GM12891 (cell line): Measurements from ENCODE around the gene ADAM11.
"Not testable (repeated sequence)": the region's sequence is repeated elsewhere in the genome, so short reads cannot be mapped to it uniquely, and the experiment has no call there.

Experiments used
- DNase-seq: peaks from one replicate; pipeline ENCODE4 v3.0.0; 2011; ENCODE audit warnings: low spot score; ENCODE audit not compliant: insufficient read length
- FAIRE-seq: peaks from 2 replicates; lab custom pipeline; 2011; peaks lifted over from hg19 to GRCh38; lab: Jason Lieb, UNC
- PAX5 ChIP-seq: IDR thresholded peaks from 2 replicates; pipeline ENCODE4 v1.6.1; 2011; ENCODE audit warnings: low read length, moderate library complexity, mild to moderate bottlenecking; ENCODE audit not compliant: insufficient read depth, severe bottlenecking
- POLR2A ChIP-seq: IDR thresholded peaks from 2 replicates; pipeline ENCODE4 v1.6.1; 2011; ENCODE audit warnings: low read depth, low read length, control low read depth
- POLR2AphosphoS5 ChIP-seq: IDR thresholded peaks from 2 replicates; pipeline ENCODE4 v1.6.1; 2011; ENCODE audit warnings: low read depth, low read length, control low read depth
- POU2F2 ChIP-seq: IDR thresholded peaks from 2 replicates; pipeline ENCODE4 v1.6.1; 2011; ENCODE audit warnings: low read depth, mild to moderate bottlenecking, control low read depth, low read length, moderate library complexity
- SPI1 ChIP-seq: IDR thresholded peaks from 2 replicates; pipeline ENCODE4 v1.6.1; 2011; ENCODE audit warnings: low read depth, low read length, control low read depth
- TAF1 ChIP-seq: IDR thresholded peaks from 2 replicates; pipeline ENCODE4 v1.6.1; 2011; ENCODE audit warnings: low read depth, low read length, control low read depth

The ADAM11 gene

DNA sequence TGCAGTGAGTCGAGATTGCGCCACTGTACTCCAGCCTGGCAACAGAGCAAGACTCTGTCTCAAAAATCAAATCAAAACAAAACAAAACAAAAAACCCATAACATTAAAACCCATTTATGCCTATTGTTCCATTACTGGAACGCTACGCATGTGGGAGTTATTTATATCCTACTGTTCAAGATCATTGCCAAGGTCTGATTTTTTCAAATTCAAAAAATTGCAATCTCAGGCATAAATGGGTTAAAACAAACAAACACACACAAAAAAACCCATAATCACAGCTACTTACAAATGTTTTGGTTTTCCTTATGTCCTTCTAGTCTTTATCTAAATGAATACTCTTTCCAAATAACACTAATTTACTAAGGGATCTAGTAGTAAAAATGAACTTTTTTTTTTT lies 53.5 kb downstream of the ADAM11 start:
- FAIRE-seq = no peak
- TF ChIP-seq POLR2AphosphoS5 (no peak), PAX5 (no peak), POLR2A (no peak), POU2F2 (no peak), SPI1 (no peak), TAF1 (no peak)
- no peak for DNase-seq

DNA sequence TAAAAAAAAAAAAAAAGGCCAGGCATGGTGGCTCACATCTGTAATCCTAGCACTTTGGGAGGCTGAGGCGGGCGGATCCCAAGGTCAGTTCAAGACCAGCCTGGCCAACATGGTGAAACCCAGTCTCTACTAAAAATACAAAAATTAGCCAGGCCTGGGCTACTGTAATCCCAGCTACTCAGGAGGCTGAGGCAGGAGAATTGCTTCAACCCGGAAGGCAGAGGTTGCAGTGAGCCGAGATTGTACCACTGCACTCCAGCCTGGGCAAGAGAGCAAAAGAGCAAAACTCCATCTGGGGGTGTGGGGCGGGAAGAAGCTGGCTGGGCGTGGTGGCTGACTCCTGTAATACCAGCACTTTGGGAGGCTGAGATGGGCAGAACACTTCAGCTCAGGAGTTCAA lies 59.7 kb downstream of the ADAM11 start:
- not testable (repeated sequence) for DNase-seq, FAIRE-seq

DNA sequence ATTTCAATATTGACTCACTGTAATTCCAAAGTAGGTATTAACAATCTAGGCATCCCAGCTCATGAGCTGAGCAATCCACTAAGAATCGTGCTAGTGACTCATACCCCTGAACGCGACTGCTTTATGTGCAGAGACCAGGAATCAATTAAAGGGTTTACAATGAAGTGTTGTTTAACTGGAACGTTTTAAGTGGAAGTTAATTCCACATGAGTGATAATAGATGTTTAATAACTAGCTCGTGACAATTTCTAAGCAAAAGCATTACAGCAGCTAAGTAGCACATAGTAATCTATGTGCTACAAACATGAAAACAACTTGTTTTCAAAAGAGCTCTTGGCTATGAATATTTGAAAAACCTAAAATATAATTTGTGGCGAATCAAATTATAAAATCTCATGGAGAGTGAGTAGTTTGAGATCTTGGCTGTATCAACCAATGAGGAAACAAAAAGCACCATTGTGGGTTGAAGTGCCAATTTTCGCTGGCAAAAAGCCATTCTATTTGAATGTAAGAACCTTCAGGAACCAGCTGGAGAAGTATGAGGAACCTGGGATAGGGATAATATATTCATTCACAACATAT lies 61.9 kb downstream of the ADAM11 start:
- FAIRE-seq (no peak), DNase-seq (no peak)
- TF ChIP-seq POU2F2 = no peak
- no peak for TF ChIP-seq PAX5
- TF ChIP-seq TAF1 = no peak
- no peak for TF ChIP-seq POLR2AphosphoS5
- TF ChIP-seq POLR2A = no peak
- no peak for TF ChIP-seq SPI1

DNA sequence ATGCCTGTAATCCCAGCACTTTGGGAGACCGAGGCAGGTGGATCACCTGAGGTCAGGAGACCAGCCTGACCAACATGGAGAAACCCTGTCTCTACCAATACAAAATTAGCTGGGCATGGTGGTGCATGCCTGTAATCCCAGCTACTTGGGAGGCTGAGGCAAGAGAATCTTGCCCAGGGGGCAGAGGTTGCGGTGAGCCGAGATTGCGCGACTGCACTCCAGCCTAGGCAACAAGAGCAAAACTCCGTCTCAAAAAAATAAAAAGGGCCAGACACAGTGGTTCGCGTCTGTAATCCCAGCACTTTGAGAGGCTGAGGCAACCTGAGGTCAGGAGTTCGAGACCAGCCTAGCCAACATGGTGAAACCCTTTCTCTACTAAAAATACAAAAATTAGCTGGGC lies 66.4 kb downstream of the ADAM11 start:
- DNase-seq, FAIRE-seq: not testable (repeated sequence)

DNA sequence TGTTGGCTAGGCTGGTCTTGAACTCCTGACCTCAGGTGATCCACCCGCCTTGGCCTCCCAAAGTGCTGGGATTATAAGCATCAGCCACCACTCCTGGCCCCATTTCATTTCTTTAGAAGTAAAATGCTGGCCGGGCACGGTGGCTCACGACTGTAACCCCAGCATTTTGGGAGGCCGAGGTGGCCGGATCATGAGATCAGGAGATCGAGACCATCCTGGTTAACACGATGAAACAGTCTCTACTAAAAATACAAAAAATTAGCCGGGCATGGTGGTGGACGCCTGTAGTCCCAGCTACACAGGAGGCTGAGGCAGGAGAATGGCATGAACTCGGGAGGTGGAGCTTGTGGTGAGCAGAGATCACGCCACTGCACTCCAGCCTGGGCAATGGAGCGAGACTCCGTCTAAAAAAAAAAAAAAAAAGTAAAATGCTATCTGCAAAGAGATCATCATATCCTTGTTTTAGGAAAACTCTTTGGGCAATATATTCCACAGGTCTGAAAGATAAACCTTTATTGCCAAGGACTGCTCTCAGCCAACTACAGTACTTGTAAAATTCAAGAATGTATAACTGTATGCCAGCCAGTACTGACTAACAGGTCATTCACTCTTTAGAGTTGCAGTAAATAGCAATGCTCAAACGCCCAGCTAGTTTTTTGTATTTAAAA lies 67.5 kb downstream of the ADAM11 start:
- TF ChIP-seq POU2F2 (no peak), POLR2A (no peak), TAF1 (no peak), PAX5 (no peak), POLR2AphosphoS5 (no peak), SPI1 (no peak)
- DNase-seq (no peak), FAIRE-seq (no peak)

DNA sequence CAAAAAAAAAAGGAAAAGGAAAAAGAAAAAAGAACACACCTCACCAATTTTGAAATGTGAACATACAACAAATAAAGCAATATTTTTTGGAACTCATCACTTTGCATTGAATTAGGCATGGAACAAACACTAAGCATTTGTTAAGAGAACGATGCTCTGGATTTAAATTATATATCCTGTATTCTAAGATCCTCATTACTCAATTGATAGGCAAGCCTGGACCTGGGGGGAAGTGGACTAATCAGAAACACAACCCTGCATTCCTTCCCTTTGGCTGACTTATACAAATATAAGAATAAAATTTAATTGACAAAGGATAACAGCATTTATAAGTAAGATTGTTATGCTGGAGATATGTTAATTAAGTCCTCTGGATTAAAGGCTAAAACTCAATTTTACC lies 69.1 kb downstream of the ADAM11 start:
- DNase-seq (no peak), FAIRE-seq (no peak)
- no peak for TF ChIP-seq POU2F2
- no peak for TF ChIP-seq TAF1
- no peak for TF ChIP-seq POLR2A
- TF ChIP-seq POLR2AphosphoS5 = no peak
- no peak for TF ChIP-seq SPI1
- TF ChIP-seq PAX5 = no peak

DNA sequence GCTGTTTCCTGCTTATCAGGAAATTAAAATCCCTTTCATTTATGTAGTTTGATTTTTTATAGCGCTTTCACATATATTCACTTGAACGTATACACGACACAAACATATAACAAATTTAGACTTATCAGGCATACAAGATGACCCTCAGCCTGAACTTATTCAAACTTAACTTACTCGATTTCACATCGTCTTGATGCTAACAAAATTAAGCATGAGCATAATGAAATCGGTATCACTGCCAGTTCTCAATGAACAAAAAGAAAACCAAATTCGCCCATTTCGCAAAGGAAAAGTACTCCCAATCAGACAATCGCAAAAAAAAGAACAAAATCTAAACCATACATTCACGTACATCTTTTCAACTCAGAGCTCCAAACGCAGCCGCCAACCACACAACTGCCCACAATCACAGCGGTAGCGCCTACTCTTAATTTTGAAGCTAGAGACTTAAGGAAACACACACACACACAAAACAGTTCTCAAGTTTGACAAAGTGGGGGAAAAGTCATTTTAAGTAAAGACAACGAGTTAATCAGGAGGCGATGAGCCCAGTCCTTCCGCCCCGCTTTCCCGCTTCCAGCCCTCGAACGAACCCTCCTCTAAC lies 70.2 kb downstream of the ADAM11 start:
- FAIRE-seq (peak; percentile 54), DNase-seq (no peak)
- TF ChIP-seq SPI1 (no peak), PAX5 (no peak), POLR2AphosphoS5 (no peak), POLR2A (no peak), POU2F2 (no peak), TAF1 (no peak)

DNA sequence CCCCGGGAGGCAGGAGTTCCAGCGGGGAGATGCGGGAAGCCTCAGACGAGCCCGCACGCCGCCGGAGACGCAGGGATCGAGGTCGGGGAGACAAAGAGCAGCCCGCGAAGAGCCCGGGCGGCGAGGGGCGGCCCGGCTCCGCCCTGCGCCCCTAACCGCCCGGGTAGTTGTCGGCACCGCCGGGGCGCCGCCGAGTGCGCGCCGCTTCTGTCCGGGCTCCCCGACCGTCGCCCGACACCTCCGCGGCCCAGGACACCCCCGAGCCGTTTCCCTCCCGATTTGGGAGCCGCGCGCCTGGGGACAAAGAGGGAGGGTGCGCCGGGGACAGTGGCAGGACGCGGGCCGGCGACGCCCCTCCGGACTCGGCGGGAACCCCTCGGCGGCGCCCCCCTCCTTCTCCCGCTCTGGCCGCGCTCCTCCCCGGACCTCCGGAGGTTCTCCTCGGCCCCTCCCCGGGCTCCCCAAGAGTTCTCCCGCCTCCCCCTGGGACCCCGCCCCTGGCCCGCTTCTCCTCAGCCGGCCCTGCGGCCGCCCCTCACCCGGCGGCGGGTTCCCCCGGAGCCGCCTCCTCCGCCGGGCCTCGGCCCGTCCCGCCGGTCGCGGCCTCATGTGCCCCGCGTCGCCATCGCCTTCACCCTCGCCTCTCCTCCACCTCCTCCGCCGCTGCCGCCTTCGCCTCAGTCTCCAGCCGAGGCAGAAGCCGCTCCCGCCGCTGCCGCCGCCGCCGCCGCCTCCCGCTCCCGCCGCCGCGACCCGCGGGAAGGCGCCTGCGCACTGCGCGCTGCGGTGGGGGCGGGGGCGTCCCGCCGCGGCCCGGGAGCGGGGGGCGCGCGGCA lies 71.0 kb downstream of the ADAM11 start, which contains the start of gene GJC1:
GJC1 (minus strand) TSS at position 765 of the 836 bp plus-strand sequence. CDS start 24,470 bp downstream, outside the sequence.
- TF ChIP-seq SPI1 = no peak
- no peak for TF ChIP-seq PAX5
- TF ChIP-seq POU2F2 = no peak
- TF ChIP-seq TAF1 = no peak
- no peak for TF ChIP-seq POLR2A
- TF ChIP-seq POLR2AphosphoS5 = no peak
- DNase-seq = peak; percentile 50
- no peak for FAIRE-seq

DNA sequence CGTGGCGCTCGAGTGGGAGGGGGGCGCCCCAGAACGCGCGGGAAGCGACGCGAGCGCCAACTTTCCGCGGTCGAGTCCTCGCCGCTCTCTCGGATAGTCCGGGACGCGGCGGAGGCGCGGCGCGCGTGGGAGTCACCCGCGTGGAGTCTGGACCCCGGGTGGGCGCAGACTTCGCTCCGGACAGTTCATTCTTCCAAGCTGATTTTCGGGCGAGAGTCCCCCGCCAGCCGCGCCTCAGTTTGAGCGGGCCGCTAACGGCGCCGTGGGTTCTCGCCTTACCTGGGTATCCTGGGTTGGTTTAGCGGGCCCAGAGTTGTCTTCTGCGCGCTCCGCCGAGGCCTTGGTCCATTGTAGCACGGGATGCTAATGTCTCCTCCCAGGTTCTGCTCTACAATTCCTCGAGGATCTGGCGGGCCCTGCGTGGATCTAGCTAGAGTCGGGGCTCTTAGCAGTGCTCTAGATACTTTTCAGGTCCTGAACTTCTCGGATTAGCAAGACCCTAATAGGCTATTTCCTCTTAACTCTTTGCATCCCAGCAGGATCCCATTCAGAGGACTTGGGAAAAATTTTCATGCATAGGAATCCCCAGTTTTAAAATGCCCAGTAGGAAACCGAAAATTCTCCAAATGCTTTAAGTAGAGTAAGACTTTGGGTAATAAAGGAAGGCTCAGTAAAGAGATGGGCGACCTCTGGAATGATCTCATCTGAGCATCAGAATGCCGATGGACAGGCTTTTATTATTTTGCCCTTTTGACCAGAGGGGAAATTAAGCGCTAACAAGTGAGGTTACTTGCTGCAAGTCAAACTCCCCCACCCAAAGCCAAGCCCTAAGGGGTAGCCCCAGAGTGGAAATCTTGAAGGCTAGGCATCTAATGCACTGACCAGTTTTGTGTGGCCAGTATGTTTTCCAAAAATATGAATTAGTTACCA lies 71.8 kb downstream of the ADAM11 start:
- no peak for DNase-seq
- TF ChIP-seq POU2F2 = no peak
- no peak for TF ChIP-seq PAX5
- no peak for TF ChIP-seq POLR2A
- no peak for TF ChIP-seq SPI1
- TF ChIP-seq TAF1 = no peak
- TF ChIP-seq POLR2AphosphoS5 = no peak
- peak; percentile 65 for FAIRE-seq

DNA sequence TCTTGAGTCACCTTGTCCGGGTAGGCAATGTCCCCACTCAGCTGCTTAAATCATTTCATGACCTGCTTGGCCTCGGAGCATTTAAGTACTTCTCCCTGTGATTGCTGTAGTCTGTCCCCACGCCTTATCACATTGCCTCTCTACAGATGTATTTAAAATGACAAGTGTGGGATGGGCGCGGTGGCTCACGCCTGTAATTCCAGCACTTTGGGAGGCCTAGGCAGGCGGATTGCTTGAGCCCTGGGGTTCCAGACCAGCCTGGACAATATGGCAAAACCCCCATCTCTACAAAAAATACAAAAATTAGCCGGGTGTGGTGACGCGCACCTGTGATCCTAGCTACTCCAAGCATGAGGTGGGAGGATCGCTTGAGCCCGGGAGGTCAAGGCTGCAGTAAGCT lies 72.6 kb downstream of the ADAM11 start:
- TF ChIP-seq POLR2A = no peak
- no peak for TF ChIP-seq POU2F2
- no peak for TF ChIP-seq POLR2AphosphoS5
- TF ChIP-seq TAF1 = no peak
- no peak for TF ChIP-seq SPI1
- no peak for TF ChIP-seq PAX5
- DNase-seq (no peak), FAIRE-seq (no peak)
